ENCODE results near the gene CKS1B.

Gene CKS1B

GRCh38 chr1:155016231-155016831 is 41.9 kb downstream of the CKS1B start:
- no peak for DNase-seq

- peak; percentile 86 for DNase-seq
Measured at GRCh38 chr1:155017041-155017945, 42.8 kb downstream of the CKS1B start.

DNA sequence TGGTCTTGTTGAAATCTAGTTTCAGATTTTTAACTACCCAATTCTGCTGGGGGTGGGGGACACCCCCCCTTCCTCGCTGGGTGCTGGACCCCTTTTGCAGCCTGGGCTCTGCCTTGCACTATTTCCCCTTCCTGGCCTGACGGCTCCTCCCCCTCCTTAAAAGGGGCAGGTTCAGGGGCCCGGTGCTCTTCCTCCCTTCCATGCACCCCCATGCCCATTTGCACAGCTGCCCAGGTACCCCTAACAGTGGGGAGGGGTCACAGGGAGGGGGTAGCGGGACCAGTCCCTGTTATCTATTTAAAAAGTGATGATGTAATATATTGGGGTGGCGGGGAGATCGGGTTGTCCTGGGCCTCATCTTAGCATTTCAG is 43.5 kb downstream of the CKS1B start:
- no peak for DNase-seq

DNA sequence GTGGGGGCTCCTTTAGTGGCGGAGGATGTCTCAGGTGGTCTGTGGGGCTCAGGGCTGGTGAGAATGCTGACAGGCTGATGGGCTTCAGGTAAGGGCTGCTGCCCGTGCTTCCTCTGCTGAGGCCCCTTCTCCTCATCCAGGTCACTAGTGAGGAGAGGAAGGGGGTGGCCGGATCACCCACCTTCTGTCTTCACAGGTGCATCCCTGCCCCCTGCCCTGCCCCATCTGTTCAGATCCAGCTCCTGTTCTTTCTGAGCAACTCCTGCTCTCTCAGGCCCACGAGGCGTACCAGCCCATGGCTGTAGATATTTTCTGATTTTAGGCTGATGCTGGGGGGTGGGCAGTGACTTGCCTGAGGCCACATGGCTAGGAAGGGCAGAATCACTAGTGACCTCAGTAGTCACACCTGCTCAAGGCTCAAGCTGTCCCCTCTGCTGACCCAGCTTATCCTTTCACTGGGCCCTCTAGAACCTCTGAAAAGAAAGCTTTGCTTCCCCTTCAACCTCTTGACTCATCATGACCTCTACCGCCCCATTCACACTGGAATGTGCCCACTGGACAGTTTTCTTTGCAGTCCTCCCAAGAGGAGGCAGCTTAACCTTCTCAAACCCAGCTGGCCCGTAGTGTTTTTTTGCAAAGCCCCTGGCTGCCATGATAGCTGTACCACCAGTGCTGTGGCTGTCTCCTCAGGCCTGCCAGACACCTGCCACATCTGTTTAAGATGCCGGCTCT is 44.3 kb downstream of the CKS1B start:
- no peak for DNase-seq

DNA sequence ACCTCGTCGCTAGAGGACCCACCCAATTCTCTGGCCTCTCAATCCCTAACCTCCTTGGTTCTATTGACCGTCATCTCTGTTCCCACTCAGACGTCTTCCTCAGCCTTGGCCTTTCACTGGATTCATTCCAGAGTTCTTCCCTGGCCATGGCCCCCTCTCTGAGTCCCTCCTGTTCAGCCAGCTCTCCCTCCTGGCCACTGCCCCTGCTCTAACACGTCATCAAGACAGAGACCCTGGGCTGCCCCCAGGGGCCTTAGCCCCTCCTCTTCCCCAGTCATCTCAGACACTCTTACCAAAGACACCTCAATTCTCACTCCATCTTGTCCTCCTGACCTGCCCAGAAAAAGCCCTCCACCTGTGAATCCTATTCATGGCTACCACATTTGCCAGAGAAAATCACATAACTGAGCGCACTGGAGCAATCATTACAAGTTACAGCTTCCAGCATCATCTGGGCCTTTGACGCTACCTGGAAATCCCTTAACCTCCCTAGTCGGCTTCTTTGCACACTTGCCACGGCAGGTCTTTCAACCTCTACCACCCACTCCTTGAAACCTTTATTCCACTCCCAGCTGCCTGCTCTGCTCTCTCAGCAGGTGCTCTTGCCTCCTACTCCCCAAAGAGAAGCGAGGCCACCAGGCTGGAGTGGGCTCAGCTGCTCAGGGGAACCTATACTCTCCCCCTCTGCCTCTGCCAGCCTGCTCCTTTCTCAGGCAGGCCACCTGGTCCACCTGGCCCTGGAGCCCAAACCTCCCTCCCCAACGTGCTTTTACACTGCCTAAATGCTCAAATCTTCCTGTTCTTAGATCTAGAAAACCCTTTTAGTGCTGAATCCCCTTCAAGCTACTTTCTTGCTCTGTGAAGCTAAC is 45.1 kb downstream of the CKS1B start:
- DNase-seq = no peak

- no peak for DNase-seq
Measured at GRCh38 chr1:155022136-155022926, 47.9 kb downstream of the CKS1B start.

GRCh38 chr1:155022927-155023236 is 48.4 kb downstream of the CKS1B start:
- no peak for DNase-seq

DNA sequence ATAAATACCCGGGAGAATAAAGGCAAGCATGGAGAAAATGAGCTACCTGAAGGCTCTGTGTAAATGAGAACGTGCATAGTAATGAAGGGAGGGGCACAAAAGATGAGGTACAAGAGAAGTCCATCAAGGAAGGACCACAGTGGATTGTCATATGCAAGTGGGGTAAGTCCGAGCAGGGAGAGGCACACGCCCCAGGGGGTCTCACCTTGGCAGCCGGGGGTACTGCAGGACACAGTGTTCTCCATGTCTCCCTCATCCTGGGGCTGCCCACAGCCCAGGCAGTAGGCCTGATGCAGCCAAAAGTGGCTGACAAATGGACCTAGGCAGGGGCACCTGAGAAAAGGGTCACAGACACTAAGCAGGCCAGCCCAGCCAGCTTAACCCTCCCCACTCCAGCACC is 49.1 kb downstream of the CKS1B start:
- DNase-seq = no peak

DNA sequence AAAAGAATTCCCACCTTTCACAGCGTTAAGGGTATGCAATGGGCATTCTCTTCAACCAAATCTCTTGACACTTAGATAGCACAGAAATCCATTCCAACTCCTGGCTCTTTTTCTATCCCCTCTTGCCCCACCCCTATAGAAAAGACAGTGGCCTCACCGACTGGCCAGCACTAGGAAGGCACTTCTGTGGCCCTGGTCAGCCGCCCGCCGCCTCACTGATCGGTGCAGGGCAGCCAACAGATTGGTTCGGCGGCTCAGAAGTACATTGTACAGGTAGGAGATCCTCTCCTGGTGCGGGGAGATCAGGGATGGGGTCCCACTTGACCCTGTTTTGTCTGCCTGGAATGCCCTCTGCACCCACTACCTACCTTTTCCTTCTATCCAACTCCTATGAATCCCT is 49.8 kb downstream of the CKS1B start:
- no peak for DNase-seq

DNA sequence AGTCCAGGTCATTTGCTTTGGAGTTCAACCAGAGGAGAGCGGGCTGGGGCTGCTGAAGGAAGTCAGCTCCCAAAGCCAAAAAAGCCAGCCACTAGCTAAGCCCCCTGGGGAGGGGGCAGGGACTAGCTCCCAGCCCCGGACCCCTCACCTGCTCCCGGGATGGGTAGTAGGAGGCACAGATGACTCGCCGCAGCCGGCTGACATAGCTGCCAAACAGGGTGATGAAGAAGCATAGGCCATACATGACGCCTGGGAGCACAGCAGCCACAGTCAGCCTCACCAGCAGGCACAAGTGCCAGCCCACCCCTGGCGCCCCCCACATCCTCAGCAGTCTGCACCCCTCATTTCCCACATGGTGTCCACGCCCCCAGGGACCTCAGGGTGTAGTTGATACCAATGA is 51.7 kb downstream of the CKS1B start:
- no peak for DNase-seq

- no peak for DNase-seq
Measured at GRCh38 chr1:155026588-155026987, 52.1 kb downstream of the CKS1B start.
